GM21447 (cell line): ENCODE data around the gene F2RL3.
"Not testable (repeated sequence)": the region's sequence is repeated elsewhere in the genome, so short reads cannot be mapped to it uniquely, and the experiment has no call there.

Source experiments
- ATAC-seq: cut with Tn5 transposase; IDR thresholded peaks from one replicate; pipeline ENCODE4 v1.9.1; 2021; ENCODE audit not compliant: unreplicated experiment

The F2RL3 gene

GRCh38 chr19:16919496-16919895 is 30.7 kb downstream of the F2RL3 start:
- ATAC-seq = no peak

GRCh38 chr19:16920816-16921529 is 32.2 kb downstream of the F2RL3 start:
- ATAC-seq = no peak

- no peak for ATAC-seq
These were observed 33.2 kb downstream of the F2RL3 start for GRCh38 chr19:16921766-16922591.

- ATAC-seq = no peak
These were observed 33.8 kb downstream of the F2RL3 start for GRCh38 chr19:16922592-16922934.

- no peak for ATAC-seq
These were observed 34.1 kb downstream of the F2RL3 start for GRCh38 chr19:16922949-16923348.

- ATAC-seq = no peak
These were observed 39.1 kb downstream of the F2RL3 start for GRCh38 chr19:16927883-16928282.

- ATAC-seq = no peak
These were observed 39.6 kb downstream of the F2RL3 start for GRCh38 chr19:16928351-16928750.

GRCh38 chr19:16928916-16929315 is 40.1 kb downstream of the F2RL3 start:
- ATAC-seq = no peak

GRCh38 chr19:16930753-16931152 is 42.0 kb downstream of the F2RL3 start:
- no peak for ATAC-seq

GRCh38 chr19:16931306-16931705 is 42.5 kb downstream of the F2RL3 start:
- no peak for ATAC-seq

GRCh38 chr19:16934489-16934888 is 45.7 kb downstream of the F2RL3 start:
- ATAC-seq = no peak

- ATAC-seq = no peak
These were observed 48.1 kb downstream of the F2RL3 start for GRCh38 chr19:16936901-16937300.

- not testable (repeated sequence) for ATAC-seq
These were observed 49.0 kb downstream of the F2RL3 start for GRCh38 chr19:16937796-16938195.

- ATAC-seq = no peak
These were observed 49.4 kb downstream of the F2RL3 start for GRCh38 chr19:16938211-16938610.

- not testable (repeated sequence) for ATAC-seq
These were observed 51.3 kb downstream of the F2RL3 start for GRCh38 chr19:16940063-16940462.

- no peak for ATAC-seq
These were observed 51.8 kb downstream of the F2RL3 start for GRCh38 chr19:16940626-16941025.
